ENCODE measurements around the gene MAP3K8.

GRCh38 chr10:30389543-30389942 is 44.4 kb upstream of the MAP3K8 start:
- TF ChIP-seq TBP (IDR thresholded peaks at IDR 0.05; ENCODE audit: low read depth, low read length): no peak
- TF ChIP-seq HDAC2 (IDR thresholded peaks at IDR 0.05; ENCODE audit: borderline replicate concordance in 1 of 2, low read depth in 2 of 2, low read length in 2 of 2): no peak
- TF ChIP-seq CBX5 (IDR thresholded peaks at IDR 0.05; ENCODE audit: low read depth, low read length): no peak
- no peak for TF ChIP-seq RXRA (IDR thresholded peaks at IDR 0.05; ENCODE audit: insufficient read depth, low read depth, low read length)
- no peak for TF ChIP-seq CHD2 (IDR thresholded peaks at IDR 0.05; ENCODE audit: low read length)

Measured in H1 (cell line).